Astrocyte of the hippocampus (primary cell): ENCODE data around the gene AGA.

Source experiments
- DNase-seq: peaks from one replicate; pipeline ENCODE4 v3.0.0; 2011; ENCODE audit warnings: low read depth, low spot score

The AGA gene

GRCh38 chr4:177391287-177391686, 51.0 kb downstream of the AGA start:
- DNase-seq: no peak

DNA sequence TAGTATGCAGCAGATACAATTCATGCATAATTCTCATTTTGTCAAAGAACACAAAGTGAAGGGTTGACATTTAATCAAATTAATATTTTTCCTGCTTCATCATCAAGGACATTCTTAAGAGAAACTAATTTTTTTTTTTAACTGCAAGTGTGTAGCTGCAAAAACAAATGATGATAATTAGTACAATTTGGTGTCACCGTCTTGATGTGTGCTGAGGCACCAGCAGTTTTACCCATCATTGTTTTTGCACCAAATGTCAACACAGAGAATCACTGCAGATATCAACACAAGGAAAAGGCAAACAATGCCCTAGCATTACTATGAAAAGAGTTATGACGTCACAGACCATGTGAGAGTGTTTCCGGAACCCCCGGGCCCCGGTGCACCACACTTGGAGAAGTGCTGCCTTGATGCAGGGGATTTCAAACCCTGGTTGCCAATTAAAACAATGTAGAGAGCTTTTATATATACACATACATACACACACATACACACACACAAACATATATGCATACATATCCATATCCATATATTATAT, 55.9 kb downstream of the AGA start:
- no peak for DNase-seq

DNA sequence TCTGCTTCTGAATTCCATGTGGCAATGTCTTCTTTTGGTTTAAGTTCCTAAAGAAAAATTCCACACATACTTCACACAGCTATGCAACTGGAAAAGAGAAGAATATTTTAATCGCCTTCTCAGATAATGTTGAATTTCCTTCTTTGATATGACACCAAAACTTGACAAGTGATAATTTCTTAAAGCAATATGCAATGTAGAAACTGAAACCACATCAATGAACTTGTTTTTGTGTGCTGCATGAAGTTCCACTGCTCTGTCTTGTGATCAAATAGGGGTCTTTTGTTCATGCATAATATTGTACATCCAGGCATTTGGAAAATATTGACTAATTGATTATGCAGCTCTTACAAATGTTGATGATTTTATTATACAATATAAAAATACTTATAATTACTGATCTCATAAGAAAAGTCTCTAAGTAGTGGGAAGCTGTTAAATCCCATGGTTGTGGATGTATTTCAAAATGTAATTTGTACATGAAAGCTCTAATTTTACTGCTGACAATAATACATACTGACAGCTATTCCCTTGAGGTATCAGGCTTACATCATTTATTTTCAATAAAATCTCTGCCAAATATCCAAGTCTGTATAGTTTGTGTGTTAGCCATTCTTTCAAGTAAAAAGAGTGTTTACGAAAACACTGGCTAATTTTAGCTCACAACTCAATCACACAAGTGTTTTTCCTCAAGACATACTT, 56.5 kb downstream of the AGA start:
- no peak for DNase-seq

DNA sequence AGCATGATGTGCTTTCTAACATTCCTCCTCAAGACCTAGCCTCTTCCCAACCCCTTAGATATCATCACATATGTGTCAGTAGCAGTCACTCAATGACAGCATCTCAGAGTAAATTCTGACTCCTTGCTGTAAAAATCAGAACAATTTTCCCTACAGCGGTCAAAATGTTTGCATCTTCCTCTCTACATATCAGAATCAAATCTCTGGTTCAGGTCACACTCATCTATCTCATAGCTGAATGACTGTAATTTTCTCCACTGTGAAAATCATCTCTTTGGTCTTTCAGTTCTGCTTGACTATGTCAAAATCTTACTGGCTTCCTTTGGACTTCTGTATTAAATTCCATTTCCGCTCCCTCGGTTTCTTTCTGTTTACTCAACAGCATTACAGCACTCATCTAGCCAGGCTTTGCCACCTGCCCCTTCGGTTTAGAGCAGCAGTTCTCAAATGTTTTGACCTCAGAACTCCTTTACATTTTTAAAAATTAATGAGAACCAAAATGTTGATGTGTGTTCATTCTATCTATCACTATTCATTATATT, 57.3 kb downstream of the AGA start:
- no peak for DNase-seq

- DNase-seq: no peak
Observed at GRCh38 chr4:177381762-177382310, 60.4 kb downstream of the AGA start.
